Activated T-cell treated with anti-CD3 and anti-CD28 coated beads, Interleukin-2, amount 50 U/mL, for 24 hours (primary cell): Measurements from ENCODE around the gene ZIC1.
A peak's percentile ranks its signal among the peaks of the same experiment; 100 is the strongest.

Source experiments
- DNase-seq: peaks from one replicate; pipeline ENCODE4 v3.0.0-alpha.2; 2020
- H3K27ac Mint-ChIP-seq: 2 replicates; pipeline ENCODE4 v1.8.0; 2020; ENCODE audit warnings: mild to moderate bottlenecking, mixed read lengths
- H3K27me3 Mint-ChIP-seq: 2 replicates; pipeline ENCODE4 v1.8.0; 2020; ENCODE audit warnings: mixed read lengths
- H3K36me3 Mint-ChIP-seq: 2 replicates; pipeline ENCODE4 v1.8.0; 2020; ENCODE audit warnings: low read depth, mixed read lengths
- H3K4me1 Mint-ChIP-seq: 2 replicates; pipeline ENCODE4 v1.8.0; 2020; ENCODE audit warnings: low read depth, mixed read lengths
- H3K4me3 Mint-ChIP-seq: 2 replicates; pipeline ENCODE4 v1.8.0; 2020; ENCODE audit warnings: mild to moderate bottlenecking, moderate library complexity, mixed read lengths
- H3K9me3 Mint-ChIP-seq: 2 replicates; pipeline ENCODE4 v1.8.0; 2020; ENCODE audit warnings: mixed read lengths

ZIC1 gene

GRCh38 chr3:147407114-147407497, 2.1 kb upstream of the ZIC1 start:
- no peak overlapping the region for H3K27ac Mint-ChIP-seq
- peaks cover 27% of the 10 kb centered on the region for H3K4me1 Mint-ChIP-seq
- peaks cover 6% of the 10 kb centered on the region for H3K9me3 Mint-ChIP-seq
- H3K4me3 Mint-ChIP-seq: no peak overlapping the region
- no peak for DNase-seq
- no peaks in the 10 kb centered on the region for H3K36me3 Mint-ChIP-seq
- H3K27me3 Mint-ChIP-seq: peaks cover 89% of the 10 kb centered on the region

- H3K4me1 Mint-ChIP-seq: peaks cover 31% of the 10 kb centered on the region
- H3K27me3 Mint-ChIP-seq: peaks cover 88% of the 10 kb centered on the region
- no peak overlapping the region for H3K4me3 Mint-ChIP-seq
- DNase-seq: no peak
- H3K36me3 Mint-ChIP-seq: no peaks in the 10 kb centered on the region
- peaks cover 6% of the 10 kb centered on the region for H3K9me3 Mint-ChIP-seq
- H3K27ac Mint-ChIP-seq: peak overlapping the region; percentile 67
Observed at GRCh38 chr3:147407498-147408187, 1.5 kb upstream of the ZIC1 start.

- Mint-ChIP-seq H3K27me3 (peaks cover 89% of the 10 kb centered on the region), H3K4me3 (no peak overlapping the region)
Observed at GRCh38 chr3:147408188-147409100, 721 bp upstream of the ZIC1 start.

GRCh38 chr3:147410116-147410525, 956 bp downstream of the ZIC1 start:
- H3K27ac Mint-ChIP-seq: no peak overlapping the region
- no peak overlapping the region for H3K4me3 Mint-ChIP-seq
- H3K9me3 Mint-ChIP-seq: peaks cover 6% of the 10 kb centered on the region
- peaks cover 86% of the 10 kb centered on the region for H3K27me3 Mint-ChIP-seq
- no peak for DNase-seq
- peaks cover 40% of the 10 kb centered on the region for H3K4me1 Mint-ChIP-seq
- H3K36me3 Mint-ChIP-seq: no peaks in the 10 kb centered on the region

More at GRCh38 chr3:147408188-147409100, 721 bp upstream of the ZIC1 start:
- Mint-ChIP-seq H3K27ac (peak overlapping the region; percentile 67), H3K9me3 (peaks cover 6% of the 10 kb centered on the region), H3K4me1 (peaks cover 38% of the 10 kb centered on the region), H3K36me3 (no peaks in the 10 kb centered on the region)
- no peak for DNase-seq

GRCh38 chr3:147410526-147411237, 1.5 kb downstream of the ZIC1 start:
- Mint-ChIP-seq H3K9me3 (peaks cover 6% of the 10 kb centered on the region), H3K4me1 (peaks cover 40% of the 10 kb centered on the region), H3K27ac (peak overlapping the region; percentile 82), H3K36me3 (no peaks in the 10 kb centered on the region), H3K27me3 (peaks cover 86% of the 10 kb centered on the region), H3K4me3 (peak overlapping the region; percentile 46)
- DNase-seq: no peak

GRCh38 chr3:147411238-147411814, 2.2 kb downstream of the ZIC1 start:
- H3K27me3 Mint-ChIP-seq: peaks cover 86% of the 10 kb centered on the region
- DNase-seq: no peak
- no peaks in the 10 kb centered on the region for H3K36me3 Mint-ChIP-seq
- H3K4me3 Mint-ChIP-seq: peak overlapping the region; percentile 46
- H3K27ac Mint-ChIP-seq: peak overlapping the region; percentile 82
- H3K9me3 Mint-ChIP-seq: peaks cover 6% of the 10 kb centered on the region
- H3K4me1 Mint-ChIP-seq: peaks cover 40% of the 10 kb centered on the region

GRCh38 chr3:147411815-147412241, 2.7 kb downstream of the ZIC1 start:
- peaks cover 86% of the 10 kb centered on the region for H3K27me3 Mint-ChIP-seq
- DNase-seq: no peak
- H3K27ac Mint-ChIP-seq: peak overlapping the region; percentile 82
- H3K9me3 Mint-ChIP-seq: peaks cover 3% of the 10 kb centered on the region
- no peaks in the 10 kb centered on the region for H3K36me3 Mint-ChIP-seq
- H3K4me1 Mint-ChIP-seq: peaks cover 40% of the 10 kb centered on the region
- peak overlapping the region; percentile 46 for H3K4me3 Mint-ChIP-seq

GRCh38 chr3:147412261-147412916, 3.2 kb downstream of the ZIC1 start:
- Mint-ChIP-seq H3K4me1 (peaks cover 40% of the 10 kb centered on the region), H3K9me3 (peaks cover 3% of the 10 kb centered on the region), H3K4me3 (no peak overlapping the region)

GRCh38 chr3:147412917-147413685, 3.9 kb downstream of the ZIC1 start:
- Mint-ChIP-seq H3K27me3 (peaks cover 86% of the 10 kb centered on the region), H3K36me3 (no peaks in the 10 kb centered on the region), H3K4me1 (peaks cover 36% of the 10 kb centered on the region), H3K9me3 (peaks cover 2% of the 10 kb centered on the region), H3K4me3 (peak overlapping the region; percentile 52), H3K27ac (peak overlapping the region; percentile 6)
- no peak for DNase-seq

More at GRCh38 chr3:147412261-147412916, 3.2 kb downstream of the ZIC1 start:
- Mint-ChIP-seq H3K27me3 (peaks cover 86% of the 10 kb centered on the region), H3K27ac (no peak overlapping the region), H3K36me3 (no peaks in the 10 kb centered on the region)
- no peak for DNase-seq

GRCh38 chr3:147413686-147414389, 4.7 kb downstream of the ZIC1 start:
- Mint-ChIP-seq H3K9me3 (no peaks in the 10 kb centered on the region), H3K4me1 (peaks cover 31% of the 10 kb centered on the region), H3K27me3 (peaks cover 86% of the 10 kb centered on the region), H3K27ac (peak overlapping the region; percentile 6), H3K4me3 (peak overlapping the region; percentile 52), H3K36me3 (no peaks in the 10 kb centered on the region)
- DNase-seq: no peak

- Mint-ChIP-seq H3K36me3 (no peaks in the 10 kb centered on the region), H3K27ac (no peak overlapping the region), H3K4me3 (no peak overlapping the region), H3K4me1 (peaks cover 29% of the 10 kb centered on the region), H3K9me3 (peaks cover under 1% of the 10 kb centered on the region), H3K27me3 (peaks cover 86% of the 10 kb centered on the region)
- DNase-seq: no peak
Observed at GRCh38 chr3:147414390-147415138, 5.4 kb downstream of the ZIC1 start.

GRCh38 chr3:147415286-147415685, 6.1 kb downstream of the ZIC1 start:
- H3K9me3 Mint-ChIP-seq: peaks cover 6% of the 10 kb centered on the region
- H3K27me3 Mint-ChIP-seq: peaks cover 93% of the 10 kb centered on the region
- H3K27ac Mint-ChIP-seq: no peak overlapping the region
- H3K4me1 Mint-ChIP-seq: peaks cover 30% of the 10 kb centered on the region
- H3K4me3 Mint-ChIP-seq: no peak overlapping the region
- H3K36me3 Mint-ChIP-seq: no peaks in the 10 kb centered on the region
- no peak for DNase-seq
